ENCODE data around the gene LYRM7.
"Not testable (repeated sequence)": the region's sequence is repeated elsewhere in the genome, so short reads cannot be mapped to it uniquely, and the experiment has no call there.

LYRM7 gene

GRCh38 chr5:131250751-131251475 lies 80.2 kb downstream of the LYRM7 start:
- in situ Hi-C loops (cut with MboI; ENCODE audit: low sequenced_read_pairs, unreplicated experiment), result no loop called here
- TF ChIP-seq CTCF (IDR thresholded peaks at IDR 0.05; ENCODE audit: borderline replicate concordance, control extremely low read depth, extremely low read depth, insufficient read depth, missing control alignments), result no peak
- DNase-seq (ENCODE audit: low spot score), result no peak

- in situ Hi-C loops (cut with MboI; ENCODE audit: low sequenced_read_pairs, unreplicated experiment), result no loop called here
- peak; percentile 55 for DNase-seq (ENCODE audit: low spot score)
- no peak for TF ChIP-seq CTCF (IDR thresholded peaks at IDR 0.05; ENCODE audit: borderline replicate concordance, control extremely low read depth, extremely low read depth, insufficient read depth, missing control alignments)
These were observed 82.1 kb downstream of the LYRM7 start for GRCh38 chr5:131252824-131253171.

DNA sequence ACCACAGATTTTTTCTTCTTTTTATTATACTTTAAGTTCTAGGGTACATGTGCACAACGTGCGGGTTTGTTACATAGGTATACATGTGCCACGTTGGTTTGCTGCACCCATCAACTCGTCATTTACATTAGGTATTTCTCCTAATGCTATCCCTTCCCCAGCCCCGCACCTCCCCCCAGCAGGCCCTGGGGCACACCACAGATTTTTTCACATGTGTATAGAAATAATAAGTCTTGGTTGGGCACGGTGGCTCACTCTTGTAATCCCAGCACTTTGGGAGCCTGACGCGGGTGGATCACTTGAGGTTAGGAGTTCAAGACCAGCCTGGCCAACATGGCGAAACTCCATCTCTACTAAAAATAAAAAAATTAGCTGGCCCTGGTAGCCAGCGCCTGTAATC lies 83.3 kb downstream of the LYRM7 start:
- in situ Hi-C loops (cut with MboI; ENCODE audit: low sequenced_read_pairs, unreplicated experiment); DNase-seq (ENCODE audit: low spot score): not testable (repeated sequence)

DNA sequence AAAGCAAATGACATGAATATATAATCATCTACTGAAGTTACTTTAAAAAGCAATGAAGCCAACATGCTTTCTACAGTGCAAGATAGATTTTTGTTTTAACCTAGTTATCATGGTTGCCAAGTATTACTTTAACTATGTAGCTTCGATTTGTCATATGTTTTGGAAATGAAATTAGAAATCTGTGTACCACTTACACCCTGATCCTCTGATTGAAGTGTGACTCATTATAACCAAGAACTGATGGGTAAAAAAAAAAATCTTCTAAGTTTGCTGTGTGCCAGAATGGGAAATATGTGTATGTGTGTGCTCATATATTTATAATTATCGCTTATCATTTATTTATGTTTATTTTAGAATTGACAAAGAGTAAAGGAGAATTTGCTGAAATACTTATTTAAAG lies 84.0 kb downstream of the LYRM7 start:
- no peak for DNase-seq (ENCODE audit: low spot score)
- in situ Hi-C loops (cut with MboI; ENCODE audit: low sequenced_read_pairs, unreplicated experiment), result no loop called here
- TF ChIP-seq CTCF (IDR thresholded peaks at IDR 0.05; ENCODE audit: borderline replicate concordance, control extremely low read depth, extremely low read depth, insufficient read depth, missing control alignments), result no peak
